ENCODE data around the gene DARS2.
"Not testable (repeated sequence)": the region's sequence is repeated elsewhere in the genome, so short reads cannot be mapped to it uniquely, and the experiment has no call there.

DNA sequence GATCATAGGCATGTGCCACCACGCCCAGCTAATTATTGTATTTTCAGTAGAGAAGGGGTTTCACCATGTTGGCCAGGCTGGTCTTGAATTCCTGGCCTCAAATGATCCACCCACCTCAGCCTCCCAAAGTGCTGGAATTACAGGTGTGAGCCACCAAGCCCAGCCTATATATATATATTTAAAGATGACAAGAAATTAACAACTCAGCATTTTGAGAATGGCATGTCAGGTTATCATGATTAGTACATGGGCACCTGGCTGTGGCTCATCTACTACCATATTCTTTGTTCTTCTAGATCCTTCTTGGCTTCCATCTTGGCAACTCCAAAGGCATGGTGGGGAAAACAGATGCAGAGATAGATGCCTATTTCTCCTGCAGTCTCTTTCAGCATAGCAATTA is 24.5 kb upstream of the DARS2 start:
- TF ChIP-seq, protein P1, sequence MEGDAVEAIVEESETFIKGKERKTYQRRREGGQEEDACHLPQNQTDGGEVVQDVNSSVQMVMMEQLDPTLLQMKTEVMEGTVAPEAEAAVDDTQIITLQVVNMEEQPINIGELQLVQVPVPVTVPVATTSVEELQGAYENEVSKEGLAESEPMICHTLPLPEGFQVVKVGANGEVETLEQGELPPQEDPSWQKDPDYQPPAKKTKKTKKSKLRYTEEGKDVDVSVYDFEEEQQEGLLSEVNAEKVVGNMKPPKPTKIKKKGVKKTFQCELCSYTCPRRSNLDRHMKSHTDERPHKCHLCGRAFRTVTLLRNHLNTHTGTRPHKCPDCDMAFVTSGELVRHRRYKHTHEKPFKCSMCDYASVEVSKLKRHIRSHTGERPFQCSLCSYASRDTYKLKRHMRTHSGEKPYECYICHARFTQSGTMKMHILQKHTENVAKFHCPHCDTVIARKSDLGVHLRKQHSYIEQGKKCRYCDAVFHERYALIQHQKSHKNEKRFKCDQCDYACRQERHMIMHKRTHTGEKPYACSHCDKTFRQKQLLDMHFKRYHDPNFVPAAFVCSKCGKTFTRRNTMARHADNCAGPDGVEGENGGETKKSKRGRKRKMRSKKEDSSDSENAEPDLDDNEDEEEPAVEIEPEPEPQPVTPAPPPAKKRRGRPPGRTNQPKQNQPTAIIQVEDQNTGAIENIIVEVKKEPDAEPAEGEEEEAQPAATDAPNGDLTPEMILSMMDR (IDR thresholded peaks at IDR 0.05), result not testable (repeated sequence)
- TF ChIP-seq EZH2 (IDR thresholded peaks at IDR 0.05), result not testable (repeated sequence)

Data from neural progenitor cell (in vitro differentiated cells).